ENCODE data around the gene CRIP2.
A peak's percentile ranks its signal among the peaks of the same experiment; 100 is the strongest.

Gene CRIP2

DNA sequence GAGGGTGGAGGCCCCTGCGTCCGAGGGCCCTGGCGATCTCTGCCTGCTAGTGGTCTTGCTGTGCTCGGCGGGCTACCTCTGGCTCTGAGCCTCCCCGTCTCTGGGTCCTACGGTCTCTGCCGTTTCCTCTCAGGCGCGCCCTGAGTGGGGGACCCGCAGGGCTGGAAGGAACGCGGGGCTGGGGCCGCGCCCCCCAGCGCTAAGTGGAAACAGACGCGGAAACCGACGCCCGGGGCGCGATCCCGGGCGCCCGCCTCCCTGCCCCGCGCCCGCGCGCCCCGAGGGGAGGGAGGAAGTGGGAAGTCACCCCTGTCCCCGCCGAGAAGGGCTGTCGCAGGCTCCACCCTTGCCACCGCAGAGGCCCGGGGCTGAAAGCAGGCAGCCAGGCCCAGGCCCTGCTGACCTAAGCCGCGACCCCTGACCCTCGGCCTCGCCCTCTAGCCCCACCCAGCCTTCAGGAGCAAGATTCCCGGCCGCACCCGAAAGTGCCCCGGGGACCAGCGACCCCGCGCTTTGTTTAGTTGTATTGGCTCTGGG is 12.9 kb downstream of the CRIP2 start:
- DNase-seq (ENCODE audit: low read depth in 2 of 2, low spot score in 1 of 2): peak in 1 of 2 donors; percentile 53

DNA sequence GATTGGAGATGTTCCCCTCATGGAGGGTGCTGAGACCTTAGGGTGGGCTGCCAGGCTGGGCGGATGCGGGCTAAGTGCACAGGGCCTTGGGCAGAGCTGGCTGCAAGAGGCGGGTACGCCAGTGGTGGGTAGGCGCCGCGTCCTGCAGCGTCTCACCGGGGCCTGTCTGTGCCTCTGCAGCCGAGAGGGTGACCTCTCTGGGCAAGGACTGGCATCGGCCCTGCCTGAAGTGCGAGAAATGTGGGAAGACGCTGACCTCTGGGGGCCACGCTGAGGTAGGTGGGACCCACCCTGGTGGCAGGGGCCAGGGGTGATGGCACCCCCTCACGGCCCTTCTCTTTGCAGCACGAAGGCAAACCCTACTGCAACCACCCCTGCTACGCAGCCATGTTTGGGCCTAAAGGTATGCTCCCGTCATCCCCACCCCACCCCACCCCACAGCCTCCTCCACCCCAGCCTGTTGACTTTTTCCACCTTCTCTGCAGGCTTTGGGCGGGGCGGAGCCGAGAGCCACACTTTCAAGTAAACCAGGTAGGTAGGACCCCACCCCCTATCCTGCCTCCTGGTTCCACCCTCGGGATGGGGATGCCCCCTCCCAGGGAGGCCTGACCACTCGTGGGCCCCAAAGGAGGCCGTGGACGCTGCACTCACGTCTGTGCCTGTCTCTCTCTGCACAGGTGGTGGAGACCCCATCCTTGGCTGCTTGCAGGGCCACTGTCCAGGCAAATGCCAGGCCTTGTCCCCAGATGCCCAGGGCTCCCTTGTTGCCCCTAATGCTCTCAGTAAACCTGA is 13.6 kb downstream of the CRIP2 start:
- DNase-seq (ENCODE audit: low read depth in 2 of 2, low spot score in 1 of 2): no peak

- no peak for DNase-seq (ENCODE audit: low read depth in 2 of 2, low spot score in 1 of 2)
Observed at GRCh38 chr14:105488781-105489541, 14.3 kb downstream of the CRIP2 start.

- peak; percentile 62 to 72 for DNase-seq (ENCODE audit: low read depth in 2 of 2, low spot score in 1 of 2)
Observed at GRCh38 chr14:105489542-105490266, 15.1 kb downstream of the CRIP2 start.

DNA sequence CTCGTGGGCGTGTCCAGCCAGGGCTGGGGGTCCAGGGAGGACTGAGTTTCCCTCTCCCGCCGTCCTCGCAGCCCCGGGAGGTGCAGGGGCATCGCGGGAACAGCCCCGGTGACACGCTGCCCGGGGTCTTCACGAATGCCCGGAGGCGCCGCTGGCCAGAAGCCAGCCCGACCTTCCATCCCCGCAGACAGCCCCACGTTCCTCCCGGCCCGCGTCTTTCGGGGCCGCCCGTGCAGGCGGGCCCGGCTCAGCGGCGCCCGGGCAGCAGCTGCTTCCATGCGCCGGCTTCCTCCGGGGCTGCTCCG is 15.6 kb downstream of the CRIP2 start:
- no peak for DNase-seq (ENCODE audit: low read depth in 2 of 2, low spot score in 1 of 2)

DNA sequence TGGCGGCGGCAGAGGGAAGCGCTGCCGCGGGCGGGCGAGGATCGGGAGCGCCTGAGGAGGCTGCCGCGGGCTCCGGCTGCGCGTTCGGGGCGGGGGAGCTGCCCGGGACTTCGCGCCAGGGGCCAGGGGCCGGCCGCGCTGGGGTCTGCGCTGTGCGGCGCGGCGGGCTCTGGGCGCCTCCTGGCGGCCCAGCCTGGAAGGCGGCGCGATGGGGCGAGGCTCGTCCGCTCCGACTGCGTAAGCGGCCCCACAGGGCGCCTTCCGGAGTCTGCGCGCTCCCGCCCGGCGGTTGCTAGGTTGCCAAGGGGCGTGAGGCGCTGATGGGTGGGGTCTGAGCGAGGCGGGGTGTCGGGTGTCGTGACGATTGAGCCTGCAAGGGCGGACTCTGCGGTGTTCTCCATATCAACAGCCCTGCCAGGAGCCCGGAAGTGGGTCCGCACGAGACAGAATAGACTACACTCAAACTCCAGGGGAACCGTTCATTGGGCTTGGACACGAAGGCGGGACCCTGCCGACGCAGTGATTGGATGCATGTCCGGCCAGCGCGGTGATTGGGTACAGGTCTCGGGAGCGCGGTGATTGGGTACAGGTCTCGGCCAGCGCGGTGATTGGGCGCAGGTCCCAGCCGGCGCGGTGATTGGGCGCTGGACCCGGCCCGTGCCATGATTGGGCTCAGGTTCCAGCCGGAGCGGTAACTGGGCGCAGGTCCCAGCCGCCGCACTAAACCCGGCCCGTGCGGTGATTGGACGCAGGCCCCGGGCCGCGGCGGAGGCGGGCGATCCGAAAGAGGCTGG is 16.1 kb downstream of the CRIP2 start, which contains the start of gene TEDC1:
TSS of gene TEDC1 (plus strand) at position 675 of the 794 bp plus-strand sequence. CDS start 130 bp downstream, outside the sequence.
- peak; percentile 95 to 97 for DNase-seq (ENCODE audit: low read depth in 2 of 2, low spot score in 1 of 2)

DNA sequence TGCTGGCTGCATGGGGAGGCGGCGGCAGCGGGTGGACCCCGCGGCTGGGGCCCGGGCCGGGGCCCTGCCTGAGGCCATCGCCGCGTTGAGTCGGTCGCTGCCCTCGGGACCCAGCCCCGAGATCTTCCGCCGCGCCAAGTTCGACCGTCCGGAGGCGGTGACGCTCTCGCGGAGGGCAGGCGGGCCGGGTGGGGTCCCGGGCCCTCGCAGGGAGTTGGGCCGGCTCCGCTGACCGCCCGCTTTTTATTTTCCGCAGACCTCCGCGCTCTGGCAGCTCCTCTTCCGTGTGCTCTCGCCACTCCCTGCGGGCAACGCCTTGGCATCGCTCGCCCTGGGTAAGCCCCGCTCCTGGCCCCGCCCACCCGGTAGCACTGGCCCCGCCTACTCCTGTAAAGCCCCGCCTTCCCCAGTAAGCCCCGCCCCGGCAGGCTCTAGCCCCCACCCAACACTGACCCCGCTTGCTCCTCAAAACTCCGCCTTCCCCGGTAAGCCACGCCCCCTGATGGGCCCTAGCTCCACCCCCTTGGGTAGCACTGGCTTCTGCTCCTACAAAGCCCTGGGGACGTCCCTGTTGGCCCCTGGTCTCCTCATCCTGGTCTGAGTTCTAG is 16.8 kb downstream of the CRIP2 start:
- DNase-seq (ENCODE audit: low read depth in 2 of 2, low spot score in 1 of 2): peak in 1 of 2 donors; percentile 75

DNA sequence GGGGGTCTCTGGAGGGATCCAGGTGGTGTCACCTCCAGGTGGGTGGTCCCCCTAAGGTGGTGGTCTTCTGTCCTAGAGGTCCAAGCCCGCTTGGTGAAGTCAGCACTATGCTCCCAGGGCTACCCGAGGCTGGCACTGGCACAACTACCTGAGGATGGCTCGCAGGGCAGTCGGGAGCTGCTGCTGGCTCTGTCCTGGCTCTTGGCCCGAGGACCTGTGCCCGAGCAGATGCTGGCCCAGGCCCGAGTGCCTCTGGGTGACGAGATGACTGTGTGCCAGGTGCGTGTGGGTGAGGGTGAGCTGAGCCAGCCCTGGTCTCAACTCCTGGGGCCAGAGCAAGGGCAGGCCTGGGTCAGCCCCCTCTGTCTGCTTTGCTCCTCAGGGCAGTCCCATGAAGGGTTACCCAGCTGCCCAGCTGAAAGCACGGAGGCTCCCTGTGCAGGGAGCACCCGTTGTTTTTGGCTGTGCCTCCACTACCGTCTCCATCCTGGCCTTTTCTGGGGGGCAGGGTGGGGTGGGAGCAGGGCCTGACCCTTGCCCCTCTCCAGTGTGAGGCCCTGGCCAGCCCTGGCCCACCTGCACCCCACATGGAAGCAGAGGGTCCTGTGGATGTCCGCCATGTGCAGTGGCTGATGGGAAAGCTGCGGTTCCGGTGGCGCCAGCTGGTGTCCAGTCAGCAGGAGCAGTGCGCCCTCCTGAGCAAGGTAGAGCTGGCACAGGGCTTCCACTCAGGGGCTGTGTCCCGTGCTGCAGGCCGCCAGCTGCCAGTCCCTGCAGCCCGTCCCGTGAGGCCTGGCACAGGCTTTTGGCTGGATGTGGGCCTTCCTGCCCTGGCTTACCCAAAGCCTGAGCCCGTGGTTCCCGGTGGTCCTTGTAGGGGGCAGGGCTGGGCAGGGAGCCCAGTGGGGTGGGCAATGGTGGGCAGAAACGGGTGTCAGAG is 17.7 kb downstream of the CRIP2 start:
- no peak for DNase-seq (ENCODE audit: low read depth in 2 of 2, low spot score in 1 of 2)

GRCh38 chr14:105492971-105493871 is 18.6 kb downstream of the CRIP2 start:
- DNase-seq (ENCODE audit: low read depth in 2 of 2, low spot score in 1 of 2): no peak

DNA sequence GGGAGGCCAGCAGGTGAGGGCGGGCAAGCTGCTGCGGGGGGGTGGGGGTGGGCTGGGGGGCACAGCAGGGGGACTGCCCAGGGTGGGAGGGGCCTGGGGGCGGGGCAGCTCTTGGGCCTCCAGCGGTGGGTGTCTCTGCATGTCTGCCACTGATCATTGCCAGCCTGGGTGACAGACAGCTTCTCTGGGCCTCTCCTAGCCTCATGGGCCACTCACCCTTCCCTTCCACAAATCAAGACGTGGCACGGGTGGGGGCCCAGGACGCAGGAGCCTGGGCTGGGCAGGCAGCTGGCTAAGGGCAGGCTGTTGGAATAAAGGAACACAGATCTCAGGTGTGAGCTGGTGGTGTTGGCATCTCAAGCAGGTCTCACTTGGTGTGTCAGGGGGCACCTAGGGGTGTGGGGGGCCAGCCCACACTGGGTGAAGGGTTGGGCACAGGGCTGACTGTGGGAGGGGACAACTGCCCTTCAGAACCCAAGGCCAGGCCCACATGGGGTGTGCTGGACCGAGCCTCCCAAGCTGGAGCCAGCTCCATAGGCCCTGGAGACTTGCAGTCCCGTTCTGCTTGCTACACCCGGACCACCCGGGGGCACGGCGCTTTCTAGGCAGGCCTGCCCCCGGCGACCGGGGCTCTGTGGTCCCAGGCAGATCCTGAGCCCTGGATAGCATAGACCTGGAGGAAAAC is 19.4 kb downstream of the CRIP2 start:
- DNase-seq (ENCODE audit: low read depth in 2 of 2, low spot score in 1 of 2): no peak

GRCh38 chr14:105494606-105494929 is 19.9 kb downstream of the CRIP2 start:
- no peak for DNase-seq (ENCODE audit: low read depth in 2 of 2, low spot score in 1 of 2)

DNA sequence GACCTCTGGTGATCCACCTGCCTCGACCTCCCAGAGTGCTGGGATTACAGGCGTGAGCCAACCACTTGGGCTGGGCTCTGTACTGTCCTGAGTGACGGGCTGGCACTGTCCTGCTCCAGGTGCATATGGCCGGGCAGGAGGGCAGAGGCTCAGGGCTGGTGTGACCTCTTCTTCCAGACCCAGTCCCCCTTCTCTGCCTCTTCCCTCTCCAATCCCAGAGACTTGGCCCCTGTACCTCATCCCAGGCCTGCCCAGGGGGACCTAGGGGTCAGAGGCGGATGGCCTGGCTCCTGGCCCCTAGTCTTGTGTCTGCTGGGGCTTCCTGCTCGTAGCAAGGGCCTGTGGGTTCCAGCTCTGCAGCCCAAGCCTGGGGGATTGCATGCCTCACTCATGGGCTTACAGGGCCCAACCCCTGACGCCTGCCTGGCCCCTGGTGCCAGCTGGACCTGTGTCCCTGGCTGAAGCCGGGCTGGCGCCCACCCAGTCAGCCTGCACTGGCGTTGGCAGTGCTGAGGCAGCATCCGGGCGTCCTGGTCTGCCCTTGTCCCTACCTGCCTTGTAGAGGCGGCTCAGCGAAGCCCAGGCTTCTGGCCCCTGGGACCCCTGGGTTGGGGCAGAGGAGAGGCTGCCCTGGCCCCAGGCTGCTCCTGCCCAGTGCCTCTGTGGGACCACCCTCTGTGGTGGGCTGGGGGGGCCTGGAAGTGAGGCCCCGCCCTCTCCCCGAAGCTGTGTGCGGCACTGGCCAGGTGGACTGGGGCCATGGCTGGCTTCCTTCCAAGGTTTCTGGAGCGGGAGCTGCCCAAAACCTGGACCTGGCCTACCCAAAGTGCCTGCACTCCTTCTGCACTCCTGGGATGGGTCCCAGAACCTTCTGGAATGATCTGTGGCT is 20.7 kb downstream of the CRIP2 start:
- no peak for DNase-seq (ENCODE audit: low read depth in 2 of 2, low spot score in 1 of 2)

- DNase-seq (ENCODE audit: low read depth in 2 of 2, low spot score in 1 of 2): no peak
Observed at GRCh38 chr14:105495990-105496830, 21.6 kb downstream of the CRIP2 start.

- no peak for DNase-seq (ENCODE audit: low read depth in 2 of 2, low spot score in 1 of 2)
Observed at GRCh38 chr14:105496831-105497591, 22.4 kb downstream of the CRIP2 start.

Data from stimulated activated CD8-positive, alpha-beta memory T cell treated with anti-CD3 and anti-CD28 coated beads, Interleukin-4, amount 100 ng/mL, for 1 hour (primary cell).